Measurements from ENCODE around the gene PHF12. TPM values are rescaled to one million over a fixed set of nuclear protein-coding genes. Genes with fewer than 3 reads are reported as not detected.

Gene PHF12
- total and polyA plus RNA-seq, 8 donors = 8.3 to 206 (median 24.7) TPM

DNA sequence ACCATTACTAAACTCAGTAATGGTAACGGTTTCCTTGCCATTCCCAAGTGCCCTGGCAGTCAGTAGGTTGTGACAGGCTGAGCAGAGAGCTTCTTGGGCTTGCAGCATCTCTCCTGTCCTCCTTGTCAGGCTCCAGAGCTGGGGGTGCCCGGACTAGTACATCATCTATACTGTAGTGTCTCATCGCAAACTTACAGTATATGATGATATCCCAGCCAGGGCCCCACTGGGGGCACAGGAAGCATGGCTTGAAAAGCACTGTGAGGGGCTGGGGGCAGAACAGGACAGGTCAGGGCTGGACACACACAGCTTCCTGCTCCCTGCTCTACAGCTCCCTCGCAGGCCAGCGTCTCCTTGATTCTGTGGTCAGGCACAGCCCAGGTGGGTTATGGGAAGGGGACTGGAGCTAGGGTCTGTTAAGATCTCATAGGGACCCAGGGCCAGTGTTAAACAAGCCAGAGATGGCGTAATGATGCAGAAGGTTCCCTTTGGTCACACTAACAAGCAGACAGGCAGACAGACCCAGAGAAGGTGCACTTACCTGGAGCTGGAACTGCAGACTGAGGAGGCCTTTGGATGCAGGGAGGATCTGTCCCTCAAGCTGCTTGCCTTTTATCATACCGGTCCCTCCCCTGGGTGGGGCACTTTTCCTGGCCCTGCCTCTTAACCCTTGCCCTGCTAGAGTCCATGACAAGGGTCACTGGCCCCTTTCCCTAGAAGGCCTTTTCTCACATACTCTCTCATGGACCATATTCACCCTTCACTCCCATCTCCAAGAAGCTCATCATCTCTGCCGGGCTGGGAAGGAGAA lies 89.7 kb downstream of the PHF12 start:
- intact Hi-C loops (cut with DNase I; ENCODE audit: low total_unique reads) = no loop called here
- DNase-seq = no peak
- H3K4me3 ChIP-seq = no peak overlapping the region
- peaks cover 0 to 11% (median 0%) of the 10 kb centered on the region in 4 donors for H3K4me1 ChIP-seq
- no peak for TF ChIP-seq POLR2AphosphoS5 (IDR thresholded peaks at IDR 0.05)
- TF ChIP-seq EP300 (IDR thresholded peaks at IDR 0.05) = no peak
- TF ChIP-seq, protein P1, sequence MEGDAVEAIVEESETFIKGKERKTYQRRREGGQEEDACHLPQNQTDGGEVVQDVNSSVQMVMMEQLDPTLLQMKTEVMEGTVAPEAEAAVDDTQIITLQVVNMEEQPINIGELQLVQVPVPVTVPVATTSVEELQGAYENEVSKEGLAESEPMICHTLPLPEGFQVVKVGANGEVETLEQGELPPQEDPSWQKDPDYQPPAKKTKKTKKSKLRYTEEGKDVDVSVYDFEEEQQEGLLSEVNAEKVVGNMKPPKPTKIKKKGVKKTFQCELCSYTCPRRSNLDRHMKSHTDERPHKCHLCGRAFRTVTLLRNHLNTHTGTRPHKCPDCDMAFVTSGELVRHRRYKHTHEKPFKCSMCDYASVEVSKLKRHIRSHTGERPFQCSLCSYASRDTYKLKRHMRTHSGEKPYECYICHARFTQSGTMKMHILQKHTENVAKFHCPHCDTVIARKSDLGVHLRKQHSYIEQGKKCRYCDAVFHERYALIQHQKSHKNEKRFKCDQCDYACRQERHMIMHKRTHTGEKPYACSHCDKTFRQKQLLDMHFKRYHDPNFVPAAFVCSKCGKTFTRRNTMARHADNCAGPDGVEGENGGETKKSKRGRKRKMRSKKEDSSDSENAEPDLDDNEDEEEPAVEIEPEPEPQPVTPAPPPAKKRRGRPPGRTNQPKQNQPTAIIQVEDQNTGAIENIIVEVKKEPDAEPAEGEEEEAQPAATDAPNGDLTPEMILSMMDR (IDR thresholded peaks at IDR 0.05) = no peak
- WGBS, 5 donors = 61 to 69% (median 62%) methylated on average over 8 of the region's 8 CpGs
- H3K27me3 ChIP-seq = no peaks in the 10 kb centered on the region
- H3K9me3 ChIP-seq = no peaks in the 10 kb centered on the region
- H3K36me3 ChIP-seq = peaks cover 37 to 56% (median 51%) of the 10 kb centered on the region in 4 donors
- H3K27ac ChIP-seq = no peak overlapping the region

DNA sequence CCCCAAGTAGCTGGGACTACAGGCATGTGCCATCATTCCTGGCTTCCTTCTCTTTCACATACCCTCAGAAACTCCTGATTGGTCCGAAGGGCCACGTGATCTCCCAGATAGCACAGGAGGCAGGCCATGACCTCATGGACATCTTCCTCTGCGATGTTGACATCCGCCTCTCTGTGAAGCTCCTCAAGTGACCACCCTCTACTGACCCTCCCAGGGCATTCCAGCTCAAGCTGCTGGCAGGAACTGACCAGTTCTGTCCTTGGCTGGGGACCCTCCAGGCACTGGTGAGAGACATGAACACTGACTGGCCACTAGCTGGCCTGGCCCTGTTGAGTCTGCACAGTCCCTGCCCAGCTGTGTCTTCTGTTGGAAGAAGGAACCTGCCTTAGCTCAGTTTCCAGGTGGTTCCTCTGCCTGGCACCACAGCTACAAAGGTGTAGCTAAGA lies 90.9 kb downstream of the PHF12 start:
- WGBS, 5 donors = 77 to 97% (median 95%) methylated on average over 4 of the region's 4 CpGs
- DNase-seq = no peak
- peaks cover 4 to 9% (median 7%) of the 10 kb centered on the region in 4 donors for H3K4me1 ChIP-seq
- H3K9me3 ChIP-seq = no peaks in the 10 kb centered on the region
- H3K27ac ChIP-seq = no peak overlapping the region
- TF ChIP-seq EP300 (IDR thresholded peaks at IDR 0.05) = no peak
- TF ChIP-seq, protein P1 (IDR thresholded peaks at IDR 0.05) = no peak
- TF ChIP-seq POLR2A (IDR thresholded peaks at IDR 0.05) = no peak
- no peak for TF ChIP-seq POLR2AphosphoS5 (IDR thresholded peaks at IDR 0.05)
- intact Hi-C loops (cut with DNase I; ENCODE audit: low total_unique reads) = no loop called here
- H3K4me3 ChIP-seq = no peak overlapping the region
- H3K36me3 ChIP-seq = peaks cover 43 to 61% (median 56%) of the 10 kb centered on the region in 4 donors
- H3K27me3 ChIP-seq = no peaks in the 10 kb centered on the region

DNA sequence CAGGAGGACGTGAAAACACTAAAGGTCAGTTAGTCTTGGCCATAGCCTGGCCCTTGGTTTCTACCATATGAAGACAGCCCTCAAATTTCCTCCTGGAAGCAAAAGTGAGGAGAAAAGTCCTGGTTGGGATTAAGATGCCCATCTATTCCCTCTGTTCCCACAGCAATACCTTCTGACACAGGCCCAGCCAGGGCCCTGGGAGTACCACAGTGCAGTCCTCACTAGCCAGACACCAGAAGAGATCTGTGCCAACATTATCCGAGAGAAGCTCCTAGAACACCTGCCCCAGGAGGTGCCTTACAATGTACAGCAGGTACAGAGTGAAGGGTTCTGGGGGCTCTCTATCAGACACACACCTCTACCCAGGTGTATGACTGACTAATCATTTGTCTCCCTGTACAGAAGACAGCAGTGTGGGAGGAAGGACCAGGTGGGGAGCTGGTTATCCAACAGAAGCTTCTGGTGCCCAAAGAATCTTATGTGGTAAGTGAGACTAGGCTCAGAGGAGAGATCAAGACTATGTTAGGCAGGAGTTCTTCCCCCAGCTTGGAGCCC lies 92.4 kb downstream of the PHF12 start:
- 42 to 68% (median 49%) methylated on average over 2 of the region's 2 CpGs for WGBS, 5 donors
- no peak overlapping the region for H3K4me3 ChIP-seq
- no peak for DNase-seq
- no peak overlapping the region for H3K27ac ChIP-seq
- H3K4me1 ChIP-seq = peaks cover 6 to 18% (median 16%) of the 10 kb centered on the region in 4 donors
- peaks cover 43 to 61% (median 56%) of the 10 kb centered on the region in 4 donors for H3K36me3 ChIP-seq
- intact Hi-C loops (cut with DNase I; ENCODE audit: low total_unique reads) = no loop called here
- no peaks in the 10 kb centered on the region for H3K9me3 ChIP-seq
- no peaks in the 10 kb centered on the region for H3K27me3 ChIP-seq
- no peak for TF ChIP-seq POLR2AphosphoS5 (IDR thresholded peaks at IDR 0.05)

DNA sequence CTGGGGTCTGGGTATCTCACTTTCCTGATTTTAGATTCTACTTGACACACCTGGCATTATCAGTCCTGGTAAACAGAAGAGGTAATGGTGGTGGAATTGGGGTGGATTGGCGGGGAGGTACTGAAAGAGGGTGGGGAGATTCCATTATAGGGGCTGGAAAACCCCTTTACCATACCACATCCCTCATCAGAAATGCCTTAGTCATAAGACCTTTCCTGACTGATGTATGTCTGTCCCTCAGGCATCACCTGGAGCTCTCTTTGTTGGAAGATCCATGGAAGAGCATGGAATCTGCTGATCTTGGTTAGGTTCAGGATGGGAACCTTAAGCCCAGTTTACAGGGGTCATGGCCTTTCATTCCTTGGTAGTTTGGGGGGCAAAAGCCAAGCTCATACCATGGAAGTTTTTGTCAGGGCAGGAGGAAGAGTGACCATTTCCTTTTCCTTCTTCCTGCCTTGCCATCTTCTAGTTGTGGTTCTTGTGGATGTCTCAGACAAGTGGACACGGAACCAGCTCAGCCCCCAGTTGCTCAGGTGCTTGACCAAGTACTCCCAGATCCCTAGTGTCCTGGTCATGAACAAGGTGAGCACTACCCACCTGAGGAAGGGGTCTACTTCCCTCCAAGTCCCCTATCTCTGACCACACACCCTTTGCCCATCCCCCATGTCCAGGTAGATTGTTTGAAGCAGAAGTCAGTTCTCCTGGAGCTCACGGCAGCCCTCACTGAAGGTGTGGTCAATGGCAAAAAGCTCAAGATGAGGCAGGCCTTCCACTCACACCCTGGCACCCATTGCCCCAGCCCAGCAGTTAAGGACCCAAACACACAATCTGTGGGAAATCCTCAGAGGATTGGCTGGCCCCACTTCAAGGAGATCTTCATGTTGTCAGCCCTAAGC lies 93.2 kb downstream of the PHF12 start:
- Histone ChIP-seq H3K4me3 (no peak overlapping the region), H3K4me1 (peaks cover 6 to 18% (median 17%) of the 10 kb centered on the region in 4 donors)
- 78 to 92% (median 86%) methylated on average over 3 of the region's 3 CpGs for WGBS, 5 donors

More for the DNA sequence above, 93.2 kb downstream of the PHF12 start:
- intact Hi-C loops (cut with DNase I; ENCODE audit: low total_unique reads) = no loop called here
- Histone ChIP-seq H3K36me3 (peaks cover 43 to 61% (median 56%) of the 10 kb centered on the region in 4 donors), H3K27me3 (no peaks in the 10 kb centered on the region), H3K9me3 (no peaks in the 10 kb centered on the region), H3K27ac (no peak overlapping the region)
- DNase-seq = no peak
- TF ChIP-seq, protein P1 (IDR thresholded peaks at IDR 0.05) = no peak
- TF ChIP-seq EP300 (IDR thresholded peaks at IDR 0.05) (no peak), POLR2AphosphoS5 (IDR thresholded peaks at IDR 0.05) (no peak), POLR2A (IDR thresholded peaks at IDR 0.05) (no peak)
